H1 (cell line): Measurements from ENCODE around the gene DMC1. TPM values are rescaled to one million over a fixed set of nuclear protein-coding genes. Genes with fewer than 3 reads are reported as not detected.

Experiments used
- CTCF ChIA-PET: fragments of 300-600 bp; sonication (Branson Sonifier 250); formaldehyde crosslinking; loops from one replicate; lab custom pipeline; 2021; ENCODE audit not compliant: partially characterized antibody; lab: Charles Lee
- POLR2A ChIA-PET: fragments of 300-600 bp; sonication (Branson Sonifier 250); formaldehyde crosslinking; loops from one replicate; lab custom pipeline; 2021; ENCODE audit warnings: inconsistent platforms; ENCODE audit not compliant: partially characterized antibody; lab: Charles Lee
- DNase-seq, 2 experiments: peaks; one replicate each; pipeline versions ENCODE4 v3.0.0 to v3.0.0-alpha.2; 2010 to 2022; ENCODE audit warnings: low spot score in 2 of 2, low read depth in 1 of 2, mixed read lengths in 1 of 2
- FAIRE-seq: peaks from 2 replicates; lab custom pipeline; 2011; peaks lifted over from hg19 to GRCh38; lab: Jason Lieb, UNC
- H2AFZ ChIP-seq: 2 replicates; pipeline ENCODE4 v1.8.1; 2012; ENCODE audit warnings: low read length, inconsistent platforms
- H2AK5ac ChIP-seq: 2 replicates; pipeline ENCODE4 v1.6.1; 2013; ENCODE audit warnings: low read depth, low read length
- H2BK120ac ChIP-seq: replicated peaks from 2 replicates; pipeline ENCODE3; 2013; ENCODE audit warnings: low read depth, low read length, inconsistent platforms
- H2BK12ac ChIP-seq: 2 replicates; pipeline ENCODE4 v1.6.1; 2013; ENCODE audit warnings: low read depth, low read length
- H2BK15ac ChIP-seq: 2 replicates; pipeline ENCODE4 v1.6.1; 2013; ENCODE audit warnings: low read length
- H2BK20ac ChIP-seq: 2 replicates; pipeline ENCODE4 v1.6.1; 2013; ENCODE audit warnings: low read length
- H2BK5ac ChIP-seq: 2 replicates; pipeline ENCODE4 v1.6.1; 2013; ENCODE audit warnings: low read depth, low read length
- H3K14ac ChIP-seq: 2 replicates; pipeline ENCODE4 v1.6.1; 2013; ENCODE audit warnings: inconsistent platforms; ENCODE audit not compliant: insufficient read length
- H3K18ac ChIP-seq: 2 replicates; pipeline ENCODE4 v1.6.1; 2013; ENCODE audit warnings: low read length; ENCODE audit errors: extremely low read depth
- H3K23ac ChIP-seq: 2 replicates; pipeline ENCODE4 v1.6.1; 2013; ENCODE audit warnings: inconsistent platforms; ENCODE audit not compliant: insufficient read length
- H3K23me2 ChIP-seq: 2 replicates; pipeline ENCODE4 v1.6.1; 2013; ENCODE audit warnings: low read depth, low read length
- H3K27ac ChIP-seq: 2 replicates; pipeline ENCODE4 v1.6.1; 2011; ENCODE audit warnings: low read depth, low read length, inconsistent platforms
- H3K27me3 ChIP-seq, 4 experiments: replicated peaks in 1 of 4; 1 replicate in 1 of 4; 2 replicates in 3 of 4; pipeline versions ENCODE4 v1.6.1 to v1.8.1; 2011 to 2013; ENCODE audit warnings: low read length in 3 of 4, mild to moderate bottlenecking in 3 of 4, inconsistent platforms in 2 of 4, mixed read lengths in 2 of 4, moderate library complexity in 1 of 4; ENCODE audit not compliant: control insufficient read depth in 3 of 4, insufficient read depth in 3 of 4; ENCODE audit errors: extremely low read depth in 1 of 4
- H3K36me3 ChIP-seq, 4 experiments: 2 replicates each; pipeline versions ENCODE4 v1.6.1 to v1.8.1; 2011 to 2013; ENCODE audit warnings: mild to moderate bottlenecking in 4 of 4, low read length in 3 of 4, moderate library complexity in 2 of 4, control low read depth in 1 of 4, inconsistent platforms in 1 of 4; ENCODE audit not compliant: insufficient read depth in 4 of 4, control insufficient read depth in 2 of 4
- H3K4ac ChIP-seq: replicated peaks from 2 replicates; pipeline ENCODE3; 2013; ENCODE audit warnings: low read length, low read depth, mixed read lengths, inconsistent platforms; ENCODE audit not compliant: insufficient read length
- H3K4me1 ChIP-seq, 4 experiments: replicated peaks in 1 of 4; 1 replicate in 1 of 4; 2 replicates in 3 of 4; pipeline versions ENCODE4 v1.6.1 to v1.8.1; 2011 to 2013; ENCODE audit warnings: low read length in 3 of 4, inconsistent platforms in 2 of 4, mixed read lengths in 1 of 4; ENCODE audit not compliant: insufficient read depth in 4 of 4, control insufficient read depth in 3 of 4
- H3K4me2 ChIP-seq, 2 experiments: 2 replicates each; pipeline versions ENCODE4 v1.6.1 to v1.8.1; 2011 to 2013; ENCODE audit warnings: low read depth in 2 of 2, low read length in 2 of 2, control low read depth in 1 of 2, inconsistent platforms in 1 of 2, mild to moderate bottlenecking in 1 of 2; ENCODE audit not compliant: insufficient read depth in 1 of 2
- H3K4me3 ChIP-seq, 4 experiments: fragments of 200-600, 300-600 bp in 1 of 4; sonication (generic), shearing (Covaris generic), sonication (Bioruptor Twin) in 1 of 4; 2 replicates each; pipeline versions ENCODE4 v1.5.1 to v1.8.1; 2011 to 2016; ENCODE audit warnings: low read length in 4 of 4, low read depth in 3 of 4, control low read depth in 2 of 4, inconsistent platforms in 2 of 4, mild to moderate bottlenecking in 2 of 4, mixed read lengths in 1 of 4, moderate library complexity in 1 of 4; ENCODE audit not compliant: insufficient read depth in 2 of 4; ENCODE audit errors: extremely low read depth in 1 of 4
- H3K56ac ChIP-seq: replicated peaks from 2 replicates; pipeline ENCODE3; 2013; ENCODE audit warnings: low read depth, mild to moderate bottlenecking, mixed read lengths, low read length, inconsistent platforms; ENCODE audit not compliant: insufficient read length
- H3K79me1 ChIP-seq: 2 replicates; pipeline ENCODE4 v1.6.1; 2013; ENCODE audit warnings: low read depth, low read length, control low read depth
- H3K79me2 ChIP-seq, 2 experiments: 2 replicates each; pipeline versions ENCODE4 v1.6.1 to v1.8.1; 2012 to 2013; ENCODE audit warnings: low read length in 2 of 2, mild to moderate bottlenecking in 2 of 2, inconsistent platforms in 1 of 2; ENCODE audit not compliant: insufficient read depth in 2 of 2, control insufficient read depth in 1 of 2
- H3K9ac ChIP-seq, 4 experiments: replicated peaks in 1 of 4; 1 replicate in 1 of 4; 2 replicates in 3 of 4; pipeline versions ENCODE4 v1.6.1 to v1.8.1; 2011 to 2013; ENCODE audit warnings: low read depth in 3 of 4, low read length in 3 of 4, control low read depth in 2 of 4, mild to moderate bottlenecking in 2 of 4, moderate library complexity in 2 of 4, inconsistent platforms in 1 of 4; ENCODE audit errors: extremely low read depth in 1 of 4
- H3K9me3 ChIP-seq, 2 experiments: 2 replicates each; pipeline versions ENCODE4 v1.6.1 to v1.8.1; 2012 to 2013; ENCODE audit warnings: mild to moderate bottlenecking in 2 of 2, moderate library complexity in 2 of 2, control low read depth in 1 of 2, inconsistent platforms in 1 of 2, low read depth in 1 of 2, low read length in 1 of 2, mixed read lengths in 1 of 2; ENCODE audit not compliant: insufficient read depth in 2 of 2
- H4K20me1 ChIP-seq, 2 experiments: replicated peaks in 1 of 2; 2 replicates each; pipeline versions ENCODE3 to v1.8.1; 2011 to 2013; ENCODE audit warnings: inconsistent platforms in 2 of 2, low read length in 2 of 2, mild to moderate bottlenecking in 1 of 2; ENCODE audit not compliant: insufficient read depth in 2 of 2, control insufficient read depth in 1 of 2
- H4K5ac ChIP-seq: 2 replicates; pipeline ENCODE4 v1.6.1; 2013; ENCODE audit warnings: low read length, low read depth, mixed read lengths, inconsistent platforms; ENCODE audit not compliant: insufficient read length
- H4K8ac ChIP-seq: 2 replicates; pipeline ENCODE4 v1.8.0; 2013; ENCODE audit warnings: mild to moderate bottlenecking, moderate library complexity, low read length, inconsistent platforms; ENCODE audit not compliant: insufficient read depth; ENCODE audit errors: extremely low read depth
- H4K91ac ChIP-seq: replicated peaks from 2 replicates; pipeline ENCODE3; 2013; ENCODE audit warnings: low read length, mixed read lengths, inconsistent platforms; ENCODE audit not compliant: insufficient read length
- ATF2 ChIP-seq: IDR thresholded peaks from 2 replicates; pipeline ENCODE4 v1.6.1; 2012; ENCODE audit warnings: low read length, inconsistent platforms
- CHD1 ChIP-seq: IDR thresholded peaks from 2 replicates; pipeline ENCODE4 v1.6.1; 2012; ENCODE audit warnings: low read depth, low read length, improper control_type of control experiment
- CREB1 ChIP-seq: IDR thresholded peaks from 2 replicates; pipeline ENCODE4 v1.6.1; 2012; ENCODE audit warnings: inconsistent platforms
- HDAC2 ChIP-seq, 2 experiments: fragments of 300-600 bp in 1 of 2; sonication (generic) in 1 of 2; IDR thresholded peaks; 2 replicates each; pipeline ENCODE4 v1.6.1; 2011 to 2012; ENCODE audit warnings: low read depth in 2 of 2, low read length in 2 of 2, mild to moderate bottlenecking in 2 of 2, moderate library complexity in 2 of 2, borderline replicate concordance in 1 of 2, inconsistent platforms in 1 of 2
- JUN ChIP-seq: IDR thresholded peaks from 2 replicates; pipeline ENCODE4 v1.6.1; 2011; ENCODE audit warnings: low read depth, mild to moderate bottlenecking, improper control_type of control experiment, low read length
- JUND ChIP-seq: IDR thresholded peaks from 2 replicates; pipeline ENCODE4 v1.6.1; 2011; ENCODE audit warnings: mild to moderate bottlenecking, improper control_type of control experiment, low read length
- NANOG ChIP-seq: IDR thresholded peaks from 2 replicates; pipeline ENCODE4 v1.6.1; 2011; ENCODE audit warnings: low read length, low read depth, mild to moderate bottlenecking, inconsistent platforms; ENCODE audit not compliant: insufficient read depth, poor library complexity, severe bottlenecking
- RNF2 ChIP-seq: fragments of 200-900, 300-1000 bp; sonication (generic); IDR thresholded peaks from 2 replicates; pipeline ENCODE4 v1.7.1; 2016; ENCODE audit warnings: borderline replicate concordance, low read depth, mild to moderate bottlenecking, antibody characterized with exemption, low read length; ENCODE audit not compliant: poor library complexity, severe bottlenecking; ENCODE audit errors: missing control alignments
- SP1 ChIP-seq: IDR thresholded peaks from 2 replicates; pipeline ENCODE4 v1.6.1; 2011; ENCODE audit warnings: low read depth, low read length
- TAF1 ChIP-seq: IDR thresholded peaks from 2 replicates; pipeline ENCODE4 v1.6.1; 2011; ENCODE audit warnings: mild to moderate bottlenecking, low read depth, low read length
- WGBS, 2 experiments: shearing (Covaris generic) in 1 of 2; methylation state at CpG; one replicate each; pipeline versions ENCODE4 v1.1.6 to v1.1.7; 2013 to 2015; ENCODE audit warnings: low lambda C conversion rate in 2 of 2, mixed read lengths in 2 of 2, inconsistent platforms in 1 of 2, low coverage in 1 of 2, missing lambda C conversion rate in 1 of 2; ENCODE audit not compliant: insufficient replicate concordance in 2 of 2, insufficient coverage in 1 of 2, insufficient read length in 1 of 2; ENCODE audit errors: extremely low coverage in 1 of 2, missing lambda C conversion rate in 1 of 2; 5-methylcytosine and 5-hydroxymethylcytosine counted together
- polyA plus RNA-seq, 7 experiments: library from polyadenylated mRNA; depleted of rRNA in 3 of 7; stranded (reverse) in 5 of 7; unstranded in 2 of 7; fragments of >200 nt in 5 of 7; fragments of 200-250 nt in 2 of 7; gene quantifications; 1 replicate in 5 of 7; 2 replicates in 1 of 7; 4 replicates in 1 of 7; pipeline versions ENCODE4 v1.2.1 to v1.2.3, GENCODE V29; 2011 to 2013; ENCODE audit warnings: missing spikeins in 2 of 7, mixed read lengths in 2 of 7
- total RNA-seq: library from RNA; stranded (reverse); fragmentation: NEBNext Ultra II Directional; extraction: Animal tissue kit (Norgen Biotek cat#: 25700); gene quantifications from 2 replicates; pipeline ENCODE4 v1.2.1, GENCODE V29; 2021

The DMC1 gene
- total and polyA plus RNA-seq, 2 of the 8 experiments (the other 6 are each of a cell fraction or from before 2014, with no cell fraction given): 3.8 to 7.2 TPM

- Histone ChIP-seq H3K27me3 (no peaks in the 10 kb centered on the region), H2BK20ac (no peak overlapping the region), H2BK5ac (peak overlapping the region; percentile 87; the same call in 1 of the 2 replicates), H3K4ac (no peak overlapping the region), H3K4me3 (peak overlapping the region; percentile 47 to 78 (median 66)), H2BK120ac (peak overlapping the region; percentile 38), H4K20me1 (no peaks in the 10 kb centered on the region), H3K18ac (peak overlapping the region; percentile 85), H3K9ac (peak overlapping the region; percentile 45 to 81 (median 78)), H2AK5ac (no peak overlapping the region), H3K36me3 (no peaks in the 10 kb centered on the region), H3K4me1 (peaks cover 4 to 12% (median 7%) of the 10 kb centered on the region in 4 experiments; a peak in 5 of 7 replicates), H3K56ac (peak overlapping the region; percentile 84), H3K23ac (no peak overlapping the region), H3K79me1 (no peaks in the 10 kb centered on the region), H3K23me2 (peaks cover 15% of the 10 kb centered on the region; the same call in 1 of the 2 replicates), H2BK15ac (peak overlapping the region; percentile 53; the same call in 1 of the 2 replicates), H2BK12ac (peak overlapping the region; percentile 3; the same call in 1 of the 2 replicates), H4K5ac (peak overlapping the region; percentile 48), H3K4me2 (peak overlapping the region; percentile 75 to 96), H3K14ac (no peak overlapping the region), H4K8ac (peak overlapping the region; percentile 81; the same call in 1 of the 2 replicates), H3K9me3 (no peaks in the 10 kb centered on the region), H3K27ac (peak overlapping the region; percentile 93), H2AFZ (0 out of 2 replicates have a peak overlapping the region, but pooled peaks have one; percentile 6), H3K79me2 (no peaks in the 10 kb centered on the region), H4K91ac (peak overlapping the region; percentile 67)
- DNase-seq (no peak), FAIRE-seq (no peak)
- WGBS, 2 experiments: 4% methylated on average over 14 of the region's 14 CpGs; no CpG with 5 or more reads in 1 of the 2 experiments
- ChIA-PET POLR2A (interaction anchor here (0.9 to 3.0 kb wide), 12 partner anchors 12 to 175 kb away, joined by 3 to 13 read pairs (median 4); partner anchors contain the start of gene TOMM22), CTCF (interaction anchor here (0.7 to 3.3 kb wide), 14 partner anchors 15 to 467 kb away, joined by 3 to 9 read pairs (median 4); partner anchors contain the start of gene KDELR3)
- TF ChIP-seq CREB1 (no peak), CHD1 (no peak), HDAC2 (IDR thresholded peaks at IDR 0.05; ENCODE audit: borderline replicate concordance in 1 of 2, low read depth in 2 of 2, low read length in 2 of 2) (no peak), ATF2 (no peak), NANOG (no peak), SP1 (no peak), JUN (no peak), TAF1 (no peak; the same call in 1 of the 2 replicates), RNF2 (no peak), JUND (no peak)
Measured at GRCh38 chr22:38570779-38571364, 889 bp upstream of the DMC1 start.
